Left lobe of liver (tissue), 2 donors: ENCODE data around the gene C14orf93. TPM values are rescaled to one million over a fixed set of nuclear protein-coding genes. Genes with fewer than 3 reads are reported as not detected.

ENCODE experiments used
- ATAC-seq: fragments of 200-7000 bp; cut with Tn5 transposase; one replicate; pipeline ENCODE4 v1.9.1; 2020; ENCODE audit warnings: mild to moderate bottlenecking, moderate library complexity
- DNase-seq: peaks from one replicate; pipeline ENCODE4 v3.0.0-alpha.2; 2020; ENCODE audit warnings: low spot score
- total RNA-seq: library from RNA; stranded (reverse); gene quantifications from one replicate; pipeline ENCODE4 v1.2.1, GENCODE V29; 2021
- donor health status: DM: no; HTN: no; CAD: no; lungs with moderate emphysema.
- donor health status: DM: no; HTN: yes; CAD: no.

Gene C14orf93
- 4.3 TPM for total RNA-seq

- DNase-seq = peak; percentile 82
- ATAC-seq = peak; percentile 72
Measured at GRCh38 chr14:23009939-23010726, at the start of gene C14orf93. Gene C14orf93 (minus strand): TSS chr14:23010143. CDS start chr14:22999023, 11,120 bp downstream.

- ATAC-seq = no peak
- DNase-seq = no peak
Measured at GRCh38 chr14:23058654-23059504, 48.9 kb upstream of the C14orf93 start.

- ATAC-seq (peak; percentile 86), DNase-seq (peak; percentile 85)
Measured at GRCh38 chr14:23057757-23058653, 48.1 kb upstream of the C14orf93 start.

GRCh38 chr14:23056956-23057756 lies 47.2 kb upstream of the C14orf93 start, which contains the start of gene CDH24:
Gene CDH24 (minus strand): TSS chr14:23057520. CDS start chr14:23055733, 1,787 bp downstream.
- ATAC-seq = peak; percentile 71
- peak; percentile 69 for DNase-seq

- DNase-seq (peak; percentile 60), ATAC-seq (peak; percentile 66)
Measured at GRCh38 chr14:23056145-23056955, 46.4 kb upstream of the C14orf93 start.

- ATAC-seq = no peak
- DNase-seq = no peak
Measured at GRCh38 chr14:23055621-23056144, 45.7 kb upstream of the C14orf93 start.

- ATAC-seq (no peak), DNase-seq (no peak)
Measured at GRCh38 chr14:23055147-23055550, 45.2 kb upstream of the C14orf93 start.

GRCh38 chr14:23054000-23054811 lies 44.3 kb upstream of the C14orf93 start:
- DNase-seq (no peak), ATAC-seq (no peak)

- DNase-seq (no peak), ATAC-seq (no peak)
Measured at GRCh38 chr14:23053426-23053825, 43.5 kb upstream of the C14orf93 start.

- no peak for DNase-seq
- no peak for ATAC-seq
Measured at GRCh38 chr14:23052671-23053070, 42.7 kb upstream of the C14orf93 start.

GRCh38 chr14:23052182-23052623 lies 42.3 kb upstream of the C14orf93 start:
- DNase-seq = no peak

GRCh38 chr14:23051141-23052057 lies 41.5 kb upstream of the C14orf93 start:
- DNase-seq (no peak), ATAC-seq (no peak)

More at GRCh38 chr14:23052182-23052623, 42.3 kb upstream of the C14orf93 start:
- ATAC-seq = no peak

GRCh38 chr14:23049011-23049410 lies 39.1 kb upstream of the C14orf93 start:
- DNase-seq = no peak
- no peak for ATAC-seq

GRCh38 chr14:23047751-23048693 lies 38.1 kb upstream of the C14orf93 start:
- no peak for DNase-seq
- ATAC-seq = no peak

GRCh38 chr14:23047034-23047634 lies 37.2 kb upstream of the C14orf93 start:
- DNase-seq = no peak
- ATAC-seq = peak; percentile 21
